ENCODE results near the gene IRF8. TPM values are rescaled to one million over a fixed set of nuclear protein-coding genes. Genes with fewer than 3 reads are reported as not detected.

IRF8 gene, protein sequence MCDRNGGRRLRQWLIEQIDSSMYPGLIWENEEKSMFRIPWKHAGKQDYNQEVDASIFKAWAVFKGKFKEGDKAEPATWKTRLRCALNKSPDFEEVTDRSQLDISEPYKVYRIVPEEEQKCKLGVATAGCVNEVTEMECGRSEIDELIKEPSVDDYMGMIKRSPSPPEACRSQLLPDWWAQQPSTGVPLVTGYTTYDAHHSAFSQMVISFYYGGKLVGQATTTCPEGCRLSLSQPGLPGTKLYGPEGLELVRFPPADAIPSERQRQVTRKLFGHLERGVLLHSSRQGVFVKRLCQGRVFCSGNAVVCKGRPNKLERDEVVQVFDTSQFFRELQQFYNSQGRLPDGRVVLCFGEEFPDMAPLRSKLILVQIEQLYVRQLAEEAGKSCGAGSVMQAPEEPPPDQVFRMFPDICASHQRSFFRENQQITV
- total RNA-seq (2022) (29.5 and 31.7 TPM in 2 replicates), Bru-seq, nascent RNA (percentile 75 among the genes with signal in this experiment), BruChase-seq, experiment 1, labeled RNA remaining after a 2-hour chase (percentile 75 among the genes with signal in this experiment), BruChase-seq, experiment 2, labeled RNA remaining after a 6-hour chase (percentile 63 among the genes with signal in this experiment)
- long read RNA-seq, transcript IRF8-201 (9 exons, 3,030 nt) = major isoform, 108 of 125 reads
- long read RNA-seq, partial matches to known transcripts = 5 of 125 reads
- long read RNA-seq, other reads (novel, unspliced or antisense) = 11 of 125 reads

- H3K4me1 Mint-ChIP-seq (ENCODE audit: low read depth, unreplicated experiment) = peaks cover 36% of the 10 kb centered on the region
- ChIA-PET POLR2A (interaction anchor here (0.5 to 0.6 kb wide), 3 partner anchors 51 to 117 kb away, joined by 4 to 8 read pairs (median 4); no protein-coding TSS in a partner anchor), CTCF (interaction anchor here (1.0 to 3.4 kb wide), 8 partner anchors 18 to 117 kb away, joined by 3 to 33 read pairs (median 5); no protein-coding TSS in a partner anchor)
- TSS peak; percentile 80 for BruUV-seq (replicated peaks)
- H3K27ac Mint-ChIP-seq (ENCODE audit: unreplicated experiment) = peak within 1 kb of the TSS; percentile 66
- H3K36me3 ChIP-seq (ENCODE audit: control insufficient read depth, insufficient read depth, low read length) = peaks cover 4% of the 10 kb centered on the region; the same call in 1 of the 2 replicates
- peak; percentile 85 to 91 for DNase-seq
- TF ChIP-seq, protein P1, sequence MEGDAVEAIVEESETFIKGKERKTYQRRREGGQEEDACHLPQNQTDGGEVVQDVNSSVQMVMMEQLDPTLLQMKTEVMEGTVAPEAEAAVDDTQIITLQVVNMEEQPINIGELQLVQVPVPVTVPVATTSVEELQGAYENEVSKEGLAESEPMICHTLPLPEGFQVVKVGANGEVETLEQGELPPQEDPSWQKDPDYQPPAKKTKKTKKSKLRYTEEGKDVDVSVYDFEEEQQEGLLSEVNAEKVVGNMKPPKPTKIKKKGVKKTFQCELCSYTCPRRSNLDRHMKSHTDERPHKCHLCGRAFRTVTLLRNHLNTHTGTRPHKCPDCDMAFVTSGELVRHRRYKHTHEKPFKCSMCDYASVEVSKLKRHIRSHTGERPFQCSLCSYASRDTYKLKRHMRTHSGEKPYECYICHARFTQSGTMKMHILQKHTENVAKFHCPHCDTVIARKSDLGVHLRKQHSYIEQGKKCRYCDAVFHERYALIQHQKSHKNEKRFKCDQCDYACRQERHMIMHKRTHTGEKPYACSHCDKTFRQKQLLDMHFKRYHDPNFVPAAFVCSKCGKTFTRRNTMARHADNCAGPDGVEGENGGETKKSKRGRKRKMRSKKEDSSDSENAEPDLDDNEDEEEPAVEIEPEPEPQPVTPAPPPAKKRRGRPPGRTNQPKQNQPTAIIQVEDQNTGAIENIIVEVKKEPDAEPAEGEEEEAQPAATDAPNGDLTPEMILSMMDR (IDR thresholded peaks at IDR 0.05; ENCODE audit: insufficient read depth in 1 of 2, low read depth in 1 of 2, low read length in 1 of 2, severe bottlenecking in 1 of 2, unreplicated experiment in 1 of 2) = no peak
- intact Hi-C loops (cut with micrococcal nuclease; ENCODE audit: unreplicated experiment) = loop anchor here (1.0 to 5.0 kb wide), 3 partner anchors 88 to 211 kb away; partner anchors contain the start of gene GINS2
- peaks cover 20% of the 10 kb centered on the region for H3K36me3 Mint-ChIP-seq (ENCODE audit: insufficient read depth, unreplicated experiment)
- peaks cover 24% of the 10 kb centered on the region for H3K4me1 ChIP-seq
- no peaks in the 10 kb centered on the region for H3K27me3 Mint-ChIP-seq (ENCODE audit: insufficient read depth, unreplicated experiment)
- H3K9me3 ChIP-seq = no peaks in the 10 kb centered on the region
- H3K27me3 ChIP-seq (replicated peaks; ENCODE audit: control insufficient read depth, insufficient read depth, low read length) = no peaks in the 10 kb centered on the region
- no peaks in the 10 kb centered on the region for H3K9me3 Mint-ChIP-seq (ENCODE audit: unreplicated experiment)
- peak within 1 kb of the TSS; percentile 84 for H3K4me3 Mint-ChIP-seq (ENCODE audit: unreplicated experiment)
- peak within 1 kb of the TSS; percentile 78 for H3K4me3 ChIP-seq (ENCODE audit: low read depth, low read length)
Observed at GRCh38 chr16:85898521-85899442, at the start of gene IRF8. IRF8 (plus strand) TSS chr16:85899162; CDS start chr16:85903016, 3,854 bp downstream.

GRCh38 chr16:85849388-85849787 is 49.6 kb upstream of the IRF8 start:
- H3K9me3 Mint-ChIP-seq (ENCODE audit: unreplicated experiment) = no peaks in the 10 kb centered on the region
- Histone ChIP-seq H3K9me3 (no peaks in the 10 kb centered on the region), H3K36me3 (ENCODE audit: control insufficient read depth, insufficient read depth, low read length) (no peaks in the 10 kb centered on the region), H3K27me3 (replicated peaks; ENCODE audit: control insufficient read depth, insufficient read depth, low read length) (no peaks in the 10 kb centered on the region), H3K4me3 (ENCODE audit: low read depth, low read length) (no peak overlapping the region), H3K4me1 (peaks cover 58% of the 10 kb centered on the region)
- TF ChIP-seq, protein P1 (IDR thresholded peaks at IDR 0.05; ENCODE audit: insufficient read depth in 1 of 2, low read depth in 1 of 2, low read length in 1 of 2, severe bottlenecking in 1 of 2, unreplicated experiment in 1 of 2) = no peak
- H3K36me3 Mint-ChIP-seq (ENCODE audit: insufficient read depth, unreplicated experiment) = peaks cover 17% of the 10 kb centered on the region
- H3K4me1 Mint-ChIP-seq (ENCODE audit: low read depth, unreplicated experiment) = peaks cover 69% of the 10 kb centered on the region
- CTCF ChIA-PET = interaction anchor here (0.7 to 1.9 kb wide), 2 partner anchors 13 to 28 kb away, joined by 3 to 10 read pairs; no protein-coding TSS in a partner anchor
- POLR2A ChIA-PET = interaction anchor here (0.7 kb wide), 1 partner anchor 125 kb away, joined by 3 read pairs; no protein-coding TSS in a partner anchor
- no peaks in the 10 kb centered on the region for H3K27me3 Mint-ChIP-seq (ENCODE audit: insufficient read depth, unreplicated experiment)
- intact Hi-C loops (cut with micrococcal nuclease; ENCODE audit: unreplicated experiment) = no loop called here
- BruUV-seq (replicated peaks) = no TSS peak
- peak overlapping the region; percentile 44 for H3K27ac Mint-ChIP-seq (ENCODE audit: unreplicated experiment)
- H3K4me3 Mint-ChIP-seq (ENCODE audit: unreplicated experiment) = no peak overlapping the region
- DNase-seq = peak in 1 of 2 experiments; percentile 17

Measured in Caco-2 (cell line).